OCI-LY3 (cell line): ENCODE results near the gene MAGEB17.

Source experiments
- H2AFZ ChIP-seq: fragments of 200-600, 300-600 bp; shearing (Covaris generic); 2 replicates; pipeline ENCODE4 v1.6.0; 2014; ENCODE audit warnings: antibody characterized with exemption, low read depth, low read length
- H3K27ac ChIP-seq: fragments of 200-600, 300-600 bp; sonication (generic); 2 replicates; pipeline ENCODE4 v1.5.1; 2014; ENCODE audit warnings: mild to moderate bottlenecking, low read length, moderate library complexity, mixed read lengths
- H3K27me3 ChIP-seq: fragments of 200-600, 300-600 bp; sonication (generic); 2 replicates; pipeline ENCODE4 v1.6.1; 2014; ENCODE audit warnings: low read depth, low read length, mixed read lengths
- H3K36me3 ChIP-seq: fragments of 200-600, 300-600 bp; sonication (generic); replicated peaks from 2 replicates; pipeline ENCODE3; 2014; ENCODE audit warnings: low read depth, low read length, mixed read lengths
- H3K4me1 ChIP-seq: fragments of 300-600, 200-600 bp; sonication (generic); 2 replicates; pipeline ENCODE4 v1.6.1; 2014; ENCODE audit warnings: low read length, mixed read lengths
- H3K4me2 ChIP-seq: fragments of 200-600, 300-600 bp; sonication (generic); 2 replicates; pipeline ENCODE4 v1.6.1; 2014; ENCODE audit warnings: low read length, mixed read lengths
- H3K4me3 ChIP-seq: fragments of 300-600, 200-600 bp; sonication (generic); 2 replicates; pipeline ENCODE4 v1.5.1; 2014; ENCODE audit warnings: antibody characterized with exemption, mild to moderate bottlenecking, low read length, moderate library complexity
- H3K79me2 ChIP-seq: fragments of 300-600, 200-600 bp; shearing (Covaris generic); 2 replicates; pipeline ENCODE4 v1.6.1; 2014; ENCODE audit warnings: mild to moderate bottlenecking, low read length, mixed read lengths
- H3K9ac ChIP-seq: fragments of 300-600, 200-600 bp; shearing (Covaris generic); 2 replicates; pipeline ENCODE4 v1.6.0; 2014; ENCODE audit warnings: mild to moderate bottlenecking, low read length, moderate library complexity
- H3K9me3 ChIP-seq: fragments of 200-600, 300-600 bp; shearing (Covaris generic); 2 replicates; pipeline ENCODE4 v1.6.1; 2014; ENCODE audit warnings: low read length, mixed read lengths; ENCODE audit not compliant: insufficient read depth
- H4K20me1 ChIP-seq: fragments of 200-600, 300-600 bp; sonication (generic); 2 replicates; pipeline ENCODE4 v1.6.1; 2016; ENCODE audit warnings: low read length, mixed read lengths; ENCODE audit not compliant: insufficient read depth
- CTCF ChIP-seq: fragments of 200-600, 300-600 bp; sonication (generic); IDR thresholded peaks from 2 replicates; pipeline ENCODE4 v1.5.1; 2014; ENCODE audit warnings: antibody characterized with exemption, low read length, low read depth
- EZH2phosphoT487 ChIP-seq: fragments of 200-600 bp; shearing (Covaris generic); IDR thresholded peaks from 2 replicates; pipeline ENCODE4 v1.6.1; 2018; ENCODE audit warnings: antibody characterized with exemption, mixed run types, low read depth

The MAGEB17 gene

GRCh38 chrX:16140983-16141382 lies 26.3 kb upstream of the MAGEB17 start:
- Histone ChIP-seq H3K4me2 (no peak overlapping the region), H3K4me3 (no peak overlapping the region), H2AFZ (no peak overlapping the region), H4K20me1 (peaks cover 8% of the 10 kb centered on the region; the same call in 1 of the 2 replicates), H3K27ac (no peak overlapping the region), H3K9ac (no peak overlapping the region), H3K27me3 (peaks cover 52% of the 10 kb centered on the region), H3K36me3 (no peaks in the 10 kb centered on the region), H3K79me2 (no peaks in the 10 kb centered on the region), H3K4me1 (peaks cover 23% of the 10 kb centered on the region), H3K9me3 (no peaks in the 10 kb centered on the region)
- TF ChIP-seq CTCF (no peak), EZH2phosphoT487 (no peak)

DNA sequence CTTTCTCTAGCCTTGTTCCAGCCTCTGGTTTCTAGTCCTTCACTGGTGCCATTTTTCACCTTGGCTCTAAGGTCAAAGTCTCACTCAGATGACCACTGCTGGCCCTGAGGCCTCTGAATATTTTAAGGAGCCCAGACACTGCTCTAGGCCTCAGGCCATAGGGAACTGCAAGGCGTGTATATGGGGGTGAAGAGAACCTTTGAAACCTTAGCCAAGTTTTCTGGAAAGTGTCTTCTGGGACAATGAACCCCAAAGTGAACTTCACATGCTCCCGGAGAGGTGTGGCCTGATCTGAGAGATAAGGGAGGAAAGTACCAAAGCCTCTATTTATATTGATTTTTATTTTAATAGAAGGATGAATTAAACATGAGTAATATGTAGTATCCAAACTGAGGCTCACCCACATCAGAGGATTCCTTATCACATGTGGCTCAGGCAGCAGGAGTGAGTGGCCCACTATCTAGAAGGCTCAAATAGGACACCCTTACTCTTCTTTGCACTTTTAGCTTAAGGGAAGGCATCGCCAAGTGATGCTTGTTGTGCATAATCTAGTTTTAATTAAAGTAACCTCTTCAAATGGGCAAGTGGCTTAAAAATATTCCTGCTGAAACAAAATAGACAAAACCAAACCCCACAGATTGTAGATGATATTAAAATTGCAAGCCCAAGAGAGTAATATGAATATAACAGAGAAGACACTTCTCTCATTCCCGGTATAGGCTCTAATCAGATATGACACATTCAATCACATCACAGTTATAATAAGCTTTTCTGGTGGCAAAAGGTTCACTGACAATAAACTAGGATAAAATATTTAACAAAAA lies 25.6 kb upstream of the MAGEB17 start:
- Histone ChIP-seq H3K9me3 (no peaks in the 10 kb centered on the region), H2AFZ (no peak overlapping the region), H3K27me3 (peaks cover 46% of the 10 kb centered on the region), H3K4me2 (no peak overlapping the region), H3K9ac (no peak overlapping the region), H3K27ac (no peak overlapping the region), H3K79me2 (no peaks in the 10 kb centered on the region), H3K4me1 (peaks cover 22% of the 10 kb centered on the region), H3K36me3 (no peaks in the 10 kb centered on the region), H3K4me3 (no peak overlapping the region), H4K20me1 (peaks cover 8% of the 10 kb centered on the region; the same call in 1 of the 2 replicates)
- TF ChIP-seq EZH2phosphoT487 (no peak), CTCF (no peak)

DNA sequence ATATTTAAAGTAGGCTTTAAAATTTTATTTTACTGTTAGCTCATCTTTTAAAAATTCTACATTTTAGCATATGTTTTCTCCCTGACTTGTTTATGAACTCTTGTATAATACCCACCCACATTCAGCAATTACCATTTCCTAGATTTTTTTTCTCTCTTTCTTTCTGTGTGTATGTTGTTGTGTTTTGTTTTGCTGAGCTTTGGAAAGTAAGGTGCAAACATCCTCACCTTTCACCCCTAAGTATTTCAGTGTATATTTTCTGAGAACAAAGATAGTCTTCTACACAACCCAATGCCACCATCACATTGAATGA lies 25.1 kb upstream of the MAGEB17 start:
- Histone ChIP-seq H3K9ac (no peak overlapping the region), H3K9me3 (no peaks in the 10 kb centered on the region), H3K27ac (no peak overlapping the region), H3K27me3 (peaks cover 44% of the 10 kb centered on the region), H3K4me1 (peaks cover 16% of the 10 kb centered on the region), H3K36me3 (no peaks in the 10 kb centered on the region), H3K79me2 (no peaks in the 10 kb centered on the region), H2AFZ (no peak overlapping the region), H3K4me3 (no peak overlapping the region), H3K4me2 (no peak overlapping the region), H4K20me1 (peaks cover 8% of the 10 kb centered on the region; the same call in 1 of the 2 replicates)
- no peak for TF ChIP-seq CTCF
- no peak for TF ChIP-seq EZH2phosphoT487

GRCh38 chrX:16143968-16144367 lies 23.3 kb upstream of the MAGEB17 start:
- Histone ChIP-seq H2AFZ (no peak overlapping the region), H3K9me3 (no peaks in the 10 kb centered on the region), H3K27ac (no peak overlapping the region), H3K27me3 (peaks cover 36% of the 10 kb centered on the region), H3K36me3 (no peaks in the 10 kb centered on the region), H3K4me3 (no peak overlapping the region), H3K4me1 (no peaks in the 10 kb centered on the region), H3K9ac (no peak overlapping the region), H4K20me1 (no peaks in the 10 kb centered on the region), H3K79me2 (no peaks in the 10 kb centered on the region), H3K4me2 (no peak overlapping the region)
- no peak for TF ChIP-seq CTCF
- TF ChIP-seq EZH2phosphoT487: no peak
